Gastrocnemius medialis (tissue), 4 donors: Measurements from ENCODE around the gene GIGYF2. TPM values are rescaled to one million over a fixed set of nuclear protein-coding genes. Genes with fewer than 3 reads are reported as not detected.

Source experiments
- ATAC-seq, 2 donors: fragments of 150-250 bp; one replicate each; pipeline ENCODE4 v1.9.1; 2016
- DNase-seq, 2 donors: peaks; one replicate each; pipeline ENCODE4 v3.0.0-alpha.2; 2019
- H3K27ac ChIP-seq, 4 donors: fragments of 200-600 bp; sonication (generic); 1 replicate in 1 of 4; 2 replicates in 3 of 4; pipeline ENCODE4 v1.5.1; 2016 to 2018; ENCODE audit warnings: mild to moderate bottlenecking in 2 of 4, moderate library complexity in 1 of 4
- H3K27me3 ChIP-seq, 3 donors: fragments of 200-600 bp; sonication (generic) in 2 of 3; 1 replicate in 1 of 3; 2 replicates in 2 of 3; pipeline versions ENCODE4 v1.5.1 to v1.6.0; 2016 to 2019; ENCODE audit warnings: mild to moderate bottlenecking in 1 of 3, moderate library complexity in 1 of 3
- H3K36me3 ChIP-seq, 2 donors: fragments of 200-600 bp; sonication (generic) in 1 of 2; one replicate each; pipeline ENCODE4 v1.5.1; 2017 to 2018
- H3K4me1 ChIP-seq, 2 donors: fragments of 200-600 bp; sonication (generic) in 1 of 2; one replicate each; pipeline ENCODE4 v1.5.1; 2016 to 2017; ENCODE audit warnings: mild to moderate bottlenecking in 2 of 2
- H3K4me3 ChIP-seq, 4 donors: fragments of 200-600 bp; sonication (generic) in 3 of 4; 1 replicate in 1 of 4; 2 replicates in 3 of 4; pipeline ENCODE4 v1.5.1; 2016 to 2019; ENCODE audit warnings: mild to moderate bottlenecking in 2 of 4
- H3K9me3 ChIP-seq, 3 donors: fragments of 200-600 bp; sonication (generic) in 2 of 3; 1 replicate in 1 of 3; 2 replicates in 2 of 3; pipeline ENCODE4 v1.5.1; 2016 to 2019
- CTCF ChIP-seq, 5 experiments: fragments of 450-650 bp in 3 of 5; fragments of 200-600 bp in 2 of 5; sonication (generic) in 2 of 5; IDR thresholded peaks in 4 of 5; conservative IDR thresholded peaks in 1 of 5; 1 replicate in 4 of 5; 2 replicates in 1 of 5; pipeline ENCODE4 v1.5.1; 2016 to 2019; ENCODE audit warnings: antibody characterized with exemption in 5 of 5, mild to moderate bottlenecking in 3 of 5, moderate library complexity in 3 of 5
- POLR2A ChIP-seq, 2 donors: fragments of 450-650 bp; IDR thresholded peaks; one replicate each; pipeline ENCODE4 v1.6.1; 2017; ENCODE audit warnings: antibody characterized with exemption in 2 of 2, mild to moderate bottlenecking in 2 of 2, moderate library complexity in 2 of 2
- in situ Hi-C, 4 donors: fragments of 200-750 bp; cut with MboI; loops; one replicate each; pipeline versions ENCODE4 v1.15.0 to v1.8.0; 2017; ENCODE audit warnings: low sequenced_read_pairs in 4 of 4
- intact Hi-C: fragments of 100-400 bp; cut with DNase I; formaldehyde crosslinking; loops from one replicate; pipeline ENCODE4 v1.15.1; 2023; ENCODE audit warnings: low total_unique reads
- total RNA-seq, 4 donors: library from RNA; depleted of rRNA; stranded (reverse); fragments of >200 nt; gene quantifications; one replicate each; pipeline versions ENCODE4 v1.1.0 to v1.2.3, GENCODE V29; 2016

GIGYF2 gene
- total RNA-seq, 4 donors from 2014 or later, result 55.7 to 87.8 (median 66.1) TPM

- in situ Hi-C loops (loop anchor here in 1 of 4 donors (25.0 kb wide), 1 partner anchor 197 kb away; no protein-coding TSS in a partner anchor), intact Hi-C loops (no loop called here)
- H3K4me3 ChIP-seq, result no peak overlapping the region
- no peaks in the 10 kb centered on the region for H3K27me3 ChIP-seq
- peaks cover 11 to 15% of the 10 kb centered on the region in 2 donors for H3K4me1 ChIP-seq
- TF ChIP-seq CTCF (IDR thresholded peaks at IDR 0.05 in 4 of 5, conservative IDR thresholded peaks at IDR 0.05 in 1 of 5) (no peak), POLR2A (IDR thresholded peaks at IDR 0.05) (no peak)
- no peaks in the 10 kb centered on the region for H3K9me3 ChIP-seq
- peak; percentile 15 to 60 for DNase-seq
- H3K27ac ChIP-seq, result peak overlapping the region in 3 of 4 donors; percentile 28 to 64 (median 58)
- H3K36me3 ChIP-seq, result peaks cover 0 to 49% of the 10 kb centered on the region in 2 donors
- ATAC-seq, result peak; percentile 88 to 94
Measured at GRCh38 chr2:232809349-232810124, 112.4 kb downstream of the GIGYF2 start.

DNA sequence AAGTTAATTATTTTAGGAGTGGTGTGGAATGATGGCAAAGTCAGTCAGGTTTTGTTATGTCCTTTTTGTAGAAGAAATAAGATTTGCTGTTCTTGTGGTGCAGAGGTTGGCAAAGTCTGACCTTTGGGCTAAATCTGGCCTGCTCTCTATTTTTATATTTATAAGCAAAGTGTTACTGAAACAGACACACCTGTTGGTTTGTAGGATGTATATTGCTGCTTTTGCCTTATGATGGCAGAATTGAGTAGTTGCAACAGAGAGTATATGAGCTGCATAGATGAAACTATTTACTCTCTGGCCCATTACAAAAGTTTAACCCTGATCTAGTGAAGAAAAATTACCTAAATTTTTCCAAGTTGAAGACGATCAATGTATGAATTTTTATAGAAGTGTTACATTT is 113.3 kb downstream of the GIGYF2 start:
- Histone ChIP-seq H3K27me3 (no peaks in the 10 kb centered on the region), H3K4me3 (no peak overlapping the region), H3K9me3 (no peaks in the 10 kb centered on the region), H3K4me1 (peaks cover 11 to 15% of the 10 kb centered on the region in 2 donors), H3K27ac (peak overlapping the region in 3 of 4 donors; percentile 28 to 64 (median 58)), H3K36me3 (peaks cover 0 to 57% of the 10 kb centered on the region in 2 donors)
- in situ Hi-C loops, result loop anchor here in 1 of 4 donors (25.0 kb wide), 1 partner anchor 198 kb away; no protein-coding TSS in a partner anchor
- no peak for TF ChIP-seq CTCF (IDR thresholded peaks at IDR 0.05 in 4 of 5, conservative IDR thresholded peaks at IDR 0.05 in 1 of 5)
- no peak for TF ChIP-seq POLR2A (IDR thresholded peaks at IDR 0.05)
- ATAC-seq (no peak), DNase-seq (no peak)
- intact Hi-C loops, result no loop called here

- Histone ChIP-seq H3K4me3 (no peak overlapping the region), H3K4me1 (peaks cover 0 to 12% of the 10 kb centered on the region in 2 donors), H3K27me3 (no peaks in the 10 kb centered on the region), H3K9me3 (no peaks in the 10 kb centered on the region), H3K27ac (peak overlapping the region in 2 of 4 donors; percentile 2), H3K36me3 (peaks cover 0 to 79% of the 10 kb centered on the region in 2 donors)
- in situ Hi-C loops, result loop anchor here in 1 of 4 donors (25.0 kb wide), 1 partner anchor 203 kb away; no protein-coding TSS in a partner anchor
- ATAC-seq (no peak), DNase-seq (no peak)
- TF ChIP-seq CTCF (IDR thresholded peaks at IDR 0.05 in 4 of 5, conservative IDR thresholded peaks at IDR 0.05 in 1 of 5), result no peak
- TF ChIP-seq POLR2A (IDR thresholded peaks at IDR 0.05), result no peak
- intact Hi-C loops, result no loop called here
Measured at GRCh38 chr2:232815569-232815968, 118.4 kb downstream of the GIGYF2 start.

DNA sequence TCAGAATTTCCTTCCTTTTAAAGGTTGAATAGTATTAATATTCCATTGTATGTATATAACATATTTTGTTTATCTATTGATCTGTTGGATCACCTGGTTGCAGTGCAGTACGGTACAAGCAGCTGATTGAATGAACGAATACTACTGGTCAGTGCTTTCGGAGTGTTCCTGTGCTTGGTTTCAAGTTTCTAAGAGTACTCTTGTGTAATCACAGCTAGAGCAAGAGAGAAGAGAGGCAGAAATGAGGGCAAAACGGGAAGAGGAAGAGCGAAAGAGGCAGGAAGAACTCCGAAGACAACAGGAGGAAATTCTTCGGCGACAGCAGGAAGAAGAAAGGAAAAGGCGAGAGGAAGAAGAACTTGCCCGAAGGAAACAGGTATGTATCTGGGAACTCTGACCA is 119.5 kb downstream of the GIGYF2 start:
- DNase-seq (peak in 1 of 2 donors; percentile 18), ATAC-seq (peak; percentile 94 to 99)
- no peaks in the 10 kb centered on the region for H3K9me3 ChIP-seq
- H3K27me3 ChIP-seq, result no peaks in the 10 kb centered on the region
- intact Hi-C loops, result no loop called here
- H3K36me3 ChIP-seq, result peaks cover 0 to 75% of the 10 kb centered on the region in 2 donors
- peak overlapping the region in 3 of 4 donors; percentile 33 to 73 (median 60) for H3K27ac ChIP-seq
- no peak overlapping the region for H3K4me3 ChIP-seq
- TF ChIP-seq CTCF (IDR thresholded peaks at IDR 0.05 in 4 of 5, conservative IDR thresholded peaks at IDR 0.05 in 1 of 5) (no peak), POLR2A (IDR thresholded peaks at IDR 0.05) (no peak)
- peaks cover 0 to 12% of the 10 kb centered on the region in 2 donors for H3K4me1 ChIP-seq
- in situ Hi-C loops, result loop anchor here in 1 of 4 donors (25.0 kb wide), 1 partner anchor 204 kb away; no protein-coding TSS in a partner anchor
